Caki2 (cell line): Measurements from ENCODE around the gene BAIAP2. TPM values are rescaled to one million over a fixed set of nuclear protein-coding genes. Genes with fewer than 3 reads are reported as not detected.

Experiments
- DNase-seq: peaks from one replicate; pipeline ENCODE4 v3.0.0-alpha.2; 2015; ENCODE audit warnings: low read depth
- in situ Hi-C: cut with HindIII; loops from 2 replicates; pipeline ENCODE4 v1.10.0; 2016; ENCODE audit warnings: low sequenced_read_pairs, low pct_unique_long_range_greater_than_20kb, mixed read lengths
- total RNA-seq: library from RNA; depleted of rRNA; stranded (reverse); fragments of >200 nt; shearing (Covaris generic); gene quantifications from 2 replicates; pipeline ENCODE4 v1.2.3, GENCODE V29; 2014; ENCODE audit warnings: low replicate concordance

Gene BAIAP2
- total RNA-seq, 1 experiment from 2014 or later, result 30.1 TPM

DNA sequence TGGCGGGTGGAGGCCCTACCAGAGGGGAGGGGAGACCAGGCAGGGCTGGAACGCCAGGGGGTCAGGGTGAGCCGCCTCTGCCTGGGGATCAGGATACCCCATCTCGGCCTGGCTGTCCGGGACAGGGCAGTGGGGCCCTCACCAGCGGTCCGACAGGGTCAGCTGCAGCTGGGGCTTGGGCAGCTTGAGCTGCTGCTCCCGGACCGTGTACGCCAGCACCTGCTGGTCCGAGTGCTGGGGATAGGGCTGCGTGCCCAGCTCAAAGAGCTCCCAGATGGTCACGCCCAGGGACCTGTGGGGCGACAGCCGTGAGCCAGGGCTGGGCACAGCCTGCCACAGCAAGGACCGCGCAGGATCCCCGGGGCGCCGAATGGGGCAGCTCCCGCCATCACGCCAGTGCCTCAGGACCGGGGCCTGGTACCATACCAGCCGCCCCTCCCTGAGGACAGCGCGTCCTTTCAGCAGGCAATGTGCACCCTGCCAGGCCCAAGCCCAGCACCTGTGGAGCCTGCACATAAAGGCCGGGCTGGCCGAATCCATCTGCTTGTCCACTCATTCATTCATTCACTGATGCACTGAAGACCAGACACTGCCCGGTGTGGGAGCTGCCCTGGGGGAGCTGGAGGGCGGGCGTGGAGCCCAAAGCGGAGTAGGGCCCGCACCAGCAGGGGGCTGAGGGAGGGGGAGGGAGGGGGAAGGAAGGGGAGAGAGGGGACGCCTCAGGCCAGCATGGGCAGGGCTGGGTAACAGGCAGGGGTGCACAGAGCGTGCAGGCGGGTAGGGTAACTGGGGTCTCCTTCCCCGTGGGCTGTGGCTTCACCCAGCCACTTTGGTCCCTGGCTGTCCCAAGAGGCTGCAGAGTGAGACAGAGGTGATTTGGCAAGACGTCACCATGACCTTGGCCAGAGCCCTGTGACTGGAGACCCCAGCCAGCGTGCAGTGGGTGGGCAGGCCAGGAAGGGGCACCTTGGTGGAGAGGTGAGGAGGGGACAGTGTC is 88.4 kb downstream of the BAIAP2 start:
- in situ Hi-C loops, result no loop called here

DNA sequence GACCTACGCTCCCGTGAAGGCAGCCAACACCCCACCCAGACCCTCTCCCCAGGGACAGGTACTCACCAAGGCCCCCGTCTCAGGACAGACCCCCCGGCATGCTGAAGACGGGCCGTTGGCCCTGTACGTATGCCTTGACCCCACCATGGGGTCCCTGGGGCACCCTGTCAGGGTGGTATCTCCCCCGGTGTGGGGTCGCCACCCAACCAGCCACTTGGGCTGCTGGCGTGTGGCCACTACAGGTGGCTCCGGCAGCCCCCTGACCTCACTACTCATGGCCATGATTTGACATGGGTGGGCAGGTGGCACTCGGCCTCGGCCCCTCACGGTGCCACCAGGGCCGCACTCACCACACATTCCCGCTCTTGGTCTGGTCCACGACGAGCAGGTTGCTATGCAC is 89.4 kb downstream of the BAIAP2 start:
- no peak for DNase-seq
- in situ Hi-C loops, result no loop called here

More for the DNA sequence above, 88.4 kb downstream of the BAIAP2 start:
- no peak for DNase-seq

DNA sequence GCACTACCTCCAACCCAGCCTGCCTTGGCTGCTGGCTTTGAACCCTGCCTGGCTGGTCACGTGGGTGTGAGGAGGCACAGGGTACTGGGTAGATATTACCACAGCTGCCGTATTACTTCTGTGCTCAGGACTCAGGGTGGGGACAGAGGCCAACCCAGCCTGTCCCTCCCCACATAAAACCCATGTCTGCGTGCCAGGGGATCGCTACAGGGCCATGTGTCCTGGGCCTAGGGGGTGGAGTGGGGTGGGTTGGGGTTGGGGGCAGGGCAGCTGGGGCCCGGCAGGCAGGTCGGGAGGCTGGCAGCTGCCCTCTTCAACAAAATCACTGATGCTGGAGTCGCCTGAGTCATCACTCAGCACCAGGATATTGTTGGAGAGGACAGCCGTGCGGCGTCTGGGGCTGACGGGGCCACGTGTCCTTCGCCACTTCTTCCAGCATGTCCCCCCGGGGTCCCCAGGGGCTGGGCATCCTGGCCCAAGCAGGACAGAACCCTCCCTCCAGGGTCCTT is 90.7 kb downstream of the BAIAP2 start:
- no peak for DNase-seq
- in situ Hi-C loops, result no loop called here

- in situ Hi-C loops, result no loop called here
- DNase-seq, result no peak
Measured at GRCh38 chr17:81126281-81127132, 91.6 kb downstream of the BAIAP2 start.

DNA sequence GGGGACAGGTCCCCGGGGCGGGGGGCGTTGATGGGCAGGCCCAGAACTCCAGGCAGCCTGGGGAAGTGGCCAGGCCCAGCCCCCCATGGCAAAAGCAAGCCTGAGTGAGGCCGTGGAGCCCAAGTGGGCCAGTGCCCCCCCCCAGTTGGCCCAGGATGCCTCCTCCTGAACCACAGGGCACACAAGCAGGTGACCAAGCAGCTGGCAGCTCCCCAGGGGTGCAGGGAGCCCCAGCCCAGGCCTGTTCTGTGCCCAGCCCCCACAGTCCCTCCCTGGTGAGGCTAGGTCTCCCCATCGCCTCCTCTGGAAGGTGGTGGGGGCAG is 92.1 kb downstream of the BAIAP2 start:
- in situ Hi-C loops, result no loop called here
- DNase-seq, result no peak

DNA sequence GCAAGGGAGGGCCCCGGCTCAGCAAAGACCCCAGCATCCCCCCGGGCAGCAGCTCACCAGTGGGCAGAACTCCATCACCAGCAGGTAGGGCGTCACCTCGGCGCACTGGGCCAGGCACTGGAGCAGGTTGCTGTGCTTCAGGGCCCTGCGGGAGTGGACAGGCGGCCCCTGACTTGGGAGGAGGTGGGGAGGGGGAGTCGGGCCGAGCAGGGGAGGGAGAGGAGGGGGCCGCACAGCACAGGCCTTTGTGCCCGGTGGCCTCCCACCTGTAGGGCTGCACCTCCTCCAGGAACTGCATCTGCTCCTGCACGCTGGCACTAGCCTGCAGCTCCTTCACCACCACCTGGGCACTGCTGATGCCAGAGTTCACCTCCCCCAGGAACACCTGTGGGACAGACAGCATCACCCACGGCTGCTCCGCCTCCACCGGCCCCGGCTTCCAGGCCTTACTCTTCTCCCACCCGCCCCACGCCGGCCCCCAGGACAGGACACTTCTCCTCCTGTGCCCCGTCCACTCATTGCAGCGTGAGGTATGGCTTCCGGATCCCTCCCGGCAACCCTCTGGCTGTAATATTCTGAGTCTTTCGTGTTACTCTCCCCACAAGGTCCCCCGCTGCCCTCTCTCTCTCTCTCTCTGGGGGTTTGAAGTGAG is 92.7 kb downstream of the BAIAP2 start:
- in situ Hi-C loops, result no loop called here
- DNase-seq, result no peak

- DNase-seq, result no peak
- in situ Hi-C loops, result no loop called here
Measured at GRCh38 chr17:81128338-81128737, 93.4 kb downstream of the BAIAP2 start.

GRCh38 chr17:81128774-81129173 is 93.8 kb downstream of the BAIAP2 start:
- DNase-seq, result no peak
- in situ Hi-C loops, result no loop called here

DNA sequence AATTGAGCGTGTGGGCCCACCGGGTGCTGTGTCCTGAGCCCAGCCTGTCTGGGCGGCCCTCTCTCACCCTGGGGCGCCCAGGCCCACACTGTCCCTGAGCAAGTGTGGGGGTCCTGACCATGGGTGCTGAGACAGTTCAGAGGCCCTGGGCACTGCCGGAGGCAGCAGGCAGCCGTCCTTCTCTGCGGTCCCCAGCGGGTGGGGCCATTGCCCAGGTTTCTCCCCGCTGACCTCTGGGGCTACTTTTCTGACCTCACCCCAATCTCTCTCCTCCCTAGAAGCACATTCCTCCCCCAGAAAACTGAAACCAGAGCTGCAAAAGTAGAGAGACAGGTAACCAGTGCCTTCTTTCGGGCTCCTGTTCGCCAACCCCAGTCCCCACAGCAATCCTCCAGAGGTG is 94.3 kb downstream of the BAIAP2 start:
- DNase-seq, result no peak
- in situ Hi-C loops, result no loop called here

GRCh38 chr17:81129711-81130367 is 94.9 kb downstream of the BAIAP2 start:
- no peak for DNase-seq
- in situ Hi-C loops, result no loop called here

GRCh38 chr17:81130385-81131361 is 95.7 kb downstream of the BAIAP2 start:
- in situ Hi-C loops, result no loop called here
- DNase-seq, result no peak

GRCh38 chr17:81131486-81132196 is 96.7 kb downstream of the BAIAP2 start:
- in situ Hi-C loops, result no loop called here
- DNase-seq, result no peak

DNA sequence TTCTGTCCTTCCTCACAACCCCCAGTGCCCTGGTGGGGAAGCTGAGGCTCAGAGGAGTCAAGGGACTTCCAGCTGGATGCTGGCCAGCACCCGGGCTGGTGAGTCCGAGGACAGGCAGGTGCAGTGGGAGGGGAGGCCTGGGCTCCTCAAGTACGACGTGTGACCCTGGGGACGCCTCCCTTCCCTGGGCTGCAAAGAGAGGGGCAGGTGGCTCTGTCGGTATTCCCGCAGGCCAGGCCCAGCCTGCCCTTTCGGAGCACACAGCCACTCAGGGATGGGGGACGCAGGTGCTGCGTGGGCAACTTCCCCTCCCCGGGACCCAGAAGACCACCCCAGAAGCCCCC is 97.2 kb downstream of the BAIAP2 start:
- in situ Hi-C loops, result no loop called here
- DNase-seq, result no peak

DNA sequence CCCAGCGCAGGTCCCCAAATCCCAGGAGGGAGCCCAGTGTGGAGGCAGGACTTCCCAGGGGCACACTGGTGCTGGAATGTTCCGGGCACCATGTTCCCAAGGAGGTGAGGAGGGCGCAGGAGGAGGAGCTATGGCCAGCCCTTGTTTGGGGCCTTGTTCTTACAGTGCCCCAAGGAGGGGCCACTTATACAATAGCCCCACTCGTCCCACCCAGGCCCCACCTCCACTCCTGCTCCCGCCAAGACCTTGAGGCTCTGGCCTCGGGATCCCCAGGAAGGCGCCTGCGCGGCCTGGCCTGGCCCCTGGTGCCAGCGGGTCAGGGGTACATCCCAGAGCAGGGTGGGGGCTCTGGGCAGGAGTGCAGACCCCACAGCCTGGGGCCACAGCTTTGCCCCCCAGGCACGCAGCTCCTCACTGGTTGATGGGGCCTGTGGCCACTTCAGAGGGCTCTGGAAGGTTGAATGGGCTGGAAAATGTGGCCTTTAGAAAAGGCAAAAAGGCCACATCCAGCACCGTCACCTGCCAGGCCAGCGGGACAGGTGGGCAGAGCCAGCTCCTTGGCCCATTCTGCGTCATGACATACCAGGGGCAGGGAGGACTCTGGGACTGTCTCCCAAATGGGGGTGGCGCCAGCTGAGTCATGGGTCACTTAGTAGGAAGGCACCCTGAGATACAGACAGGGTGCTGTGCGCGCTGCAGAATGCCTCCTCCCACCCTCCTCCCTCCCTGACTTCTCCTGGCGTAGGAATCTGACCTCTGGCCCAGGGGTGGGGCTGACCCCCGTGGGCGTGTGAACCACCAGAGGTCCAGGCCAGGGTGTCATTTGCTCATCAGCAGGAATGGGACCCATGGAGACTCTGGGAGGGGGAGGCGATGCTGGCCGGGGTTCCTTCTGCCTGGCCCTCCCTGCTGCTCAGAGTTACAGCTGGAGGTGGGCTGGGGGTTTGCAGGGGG is 98.1 kb downstream of the BAIAP2 start:
- no peak for DNase-seq
- in situ Hi-C loops, result no loop called here

GRCh38 chr17:81134064-81134781 is 99.3 kb downstream of the BAIAP2 start:
- no peak for DNase-seq
- in situ Hi-C loops, result no loop called here
